ENCODE measurements around the gene SET. TPM values are rescaled to one million over a fixed set of nuclear protein-coding genes. Genes with fewer than 3 reads are reported as not detected.

The SET gene
- polyA plus RNA-seq, 4 donors, result 55.2 to 322 (median 135) TPM

DNA sequence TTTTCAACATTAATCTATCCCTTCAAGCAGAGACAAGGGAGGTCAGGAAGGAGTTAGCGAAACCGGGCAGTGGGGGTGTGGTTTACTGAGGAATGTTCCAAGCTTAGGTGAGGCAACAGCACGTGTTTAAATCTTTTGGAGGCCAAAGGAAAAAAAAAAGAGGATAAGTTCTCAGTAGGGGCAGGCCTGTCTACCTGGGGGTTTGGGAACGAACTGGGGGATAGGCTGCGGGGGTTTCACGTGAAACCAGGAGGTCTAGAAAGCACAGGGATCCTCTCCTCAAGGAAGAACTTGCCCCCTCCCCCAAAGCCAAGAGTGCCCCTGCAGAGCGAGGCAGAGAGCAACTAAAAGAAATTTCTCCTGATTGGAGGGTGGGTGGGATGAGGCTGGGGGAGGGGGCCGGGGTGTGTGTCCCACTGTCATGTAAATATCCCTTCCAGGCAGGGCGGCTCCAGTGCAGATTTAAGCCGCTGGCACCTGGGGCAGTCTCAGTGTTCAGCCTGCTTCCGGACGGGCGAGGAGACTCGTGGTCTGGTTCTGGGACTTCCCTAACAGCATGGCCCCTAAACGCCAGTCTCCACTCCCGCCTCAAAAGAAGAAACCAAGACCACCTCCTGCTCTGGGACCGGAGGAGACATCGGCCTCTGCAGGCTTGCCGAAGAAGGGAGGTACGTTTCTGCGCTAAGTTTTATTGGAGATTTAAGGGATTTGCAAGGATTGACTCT lies 5.5 kb upstream of the SET start:
- 2 to 4% (median 3%) methylated on average over 21 of the region's 21 CpGs for WGBS, 3 donors
- H3K27ac ChIP-seq (ENCODE audit: low read depth in 1 of 3, low read length in 2 of 3), result peak overlapping the region; percentile 90 to 98 (median 94)
- no peaks in the 10 kb centered on the region for H3K27me3 ChIP-seq (ENCODE audit: control insufficient read depth in 3 of 3, insufficient read depth in 3 of 3, low read length in 3 of 3)
- H3K4me1 ChIP-seq (ENCODE audit: control insufficient read depth in 3 of 3, insufficient read depth in 2 of 3, low read depth in 1 of 3, low read length in 2 of 3), result peaks cover 9 to 42% (median 12%) of the 10 kb centered on the region in 3 donors
- H3K36me3 ChIP-seq (ENCODE audit: control insufficient read depth in 3 of 3, insufficient read depth in 2 of 3, low read depth in 1 of 3, low read length in 3 of 3), result no peaks in the 10 kb centered on the region
- H3K9me3 ChIP-seq (ENCODE audit: control insufficient read depth in 2 of 2, insufficient read depth in 1 of 2, low read depth in 1 of 2, low read length in 1 of 2), result no peaks in the 10 kb centered on the region
- peak overlapping the region; percentile 50 to 69 (median 67) for H3K4me3 ChIP-seq (ENCODE audit: low read depth in 1 of 3, low read length in 3 of 3)
- FAIRE-seq, result no peak
- DNase-seq, result peak; percentile 78 to 79

DNA sequence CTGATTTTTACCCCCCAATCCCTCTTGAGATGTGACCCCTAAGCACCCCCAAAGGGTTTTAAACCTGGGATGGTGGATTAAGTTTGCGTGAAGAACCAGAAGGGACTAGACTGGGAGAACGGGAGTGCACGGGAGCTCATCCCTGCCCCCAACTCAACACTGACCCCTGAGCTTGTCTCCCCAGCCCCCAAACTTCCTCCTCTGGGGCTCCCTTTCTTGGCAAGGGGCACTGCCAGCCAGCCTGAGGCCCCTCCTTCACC lies 5.0 kb upstream of the SET start:
- H3K36me3 ChIP-seq (ENCODE audit: control insufficient read depth in 3 of 3, insufficient read depth in 2 of 3, low read depth in 1 of 3, low read length in 3 of 3), result no peaks in the 10 kb centered on the region
- H3K9me3 ChIP-seq (ENCODE audit: control insufficient read depth in 2 of 2, insufficient read depth in 1 of 2, low read depth in 1 of 2, low read length in 1 of 2), result no peaks in the 10 kb centered on the region
- peak overlapping the region; percentile 90 to 98 (median 94) for H3K27ac ChIP-seq (ENCODE audit: low read depth in 1 of 3, low read length in 2 of 3)
- no peak for DNase-seq
- H3K4me3 ChIP-seq (ENCODE audit: low read depth in 1 of 3, low read length in 3 of 3), result peak overlapping the region; percentile 50 to 69 (median 67)
- H3K27me3 ChIP-seq (ENCODE audit: control insufficient read depth in 3 of 3, insufficient read depth in 3 of 3, low read length in 3 of 3), result no peaks in the 10 kb centered on the region
- no peak for FAIRE-seq
- 0 to 3% (median 1%) methylated on average over 3 of the region's 3 CpGs for WGBS, 3 donors
- H3K4me1 ChIP-seq (ENCODE audit: control insufficient read depth in 3 of 3, insufficient read depth in 2 of 3, low read depth in 1 of 3, low read length in 2 of 3), result peaks cover 9 to 43% (median 12%) of the 10 kb centered on the region in 3 donors

DNA sequence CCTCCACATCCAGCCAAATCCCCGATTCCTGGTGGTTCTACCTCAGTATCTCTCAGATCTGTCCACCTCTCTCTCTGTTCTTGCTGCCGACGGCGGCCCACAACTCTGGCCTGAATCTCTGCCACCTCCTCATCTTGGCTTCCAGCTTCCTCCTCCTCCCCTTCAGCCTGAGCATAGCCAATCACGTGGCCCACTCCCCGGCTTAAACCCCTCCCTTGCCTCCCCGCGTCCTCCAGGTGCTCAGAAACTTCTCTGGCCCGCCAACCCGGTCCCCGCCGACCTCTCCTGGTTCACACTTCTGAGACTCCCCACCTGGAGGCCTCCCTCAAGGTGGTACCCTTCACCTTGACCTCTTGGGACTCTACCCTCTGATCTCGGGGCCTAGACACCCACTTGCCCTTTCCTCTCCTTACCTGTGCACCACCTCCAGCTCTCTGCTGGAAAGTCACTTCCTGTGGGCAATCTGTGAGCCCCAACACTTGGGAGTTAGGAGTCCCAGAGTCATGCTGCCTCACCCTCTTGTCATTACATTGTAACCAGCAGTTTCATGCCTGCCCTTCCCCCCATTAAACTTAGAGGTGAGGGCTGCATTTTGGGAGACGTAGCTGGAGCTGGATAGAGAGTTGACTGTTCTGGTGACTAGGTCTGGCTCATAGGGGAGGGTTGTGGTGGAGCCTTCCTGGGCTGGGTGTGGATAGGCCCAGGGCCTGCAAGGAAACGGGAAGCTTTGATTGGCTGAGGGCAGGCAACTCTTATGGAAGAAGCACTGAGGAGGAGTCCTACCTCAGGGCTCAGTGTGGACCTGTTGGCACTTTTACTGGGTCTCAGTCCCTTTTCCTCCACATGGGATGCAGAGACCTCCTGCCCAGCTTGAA lies 4.5 kb upstream of the SET start:
- H3K9me3 ChIP-seq (ENCODE audit: control insufficient read depth in 2 of 2, insufficient read depth in 1 of 2, low read depth in 1 of 2, low read length in 1 of 2), result no peaks in the 10 kb centered on the region
- no peaks in the 10 kb centered on the region for H3K27me3 ChIP-seq (ENCODE audit: control insufficient read depth in 3 of 3, insufficient read depth in 3 of 3, low read length in 3 of 3)
- H3K36me3 ChIP-seq (ENCODE audit: control insufficient read depth in 3 of 3, insufficient read depth in 2 of 3, low read depth in 1 of 3, low read length in 3 of 3), result no peaks in the 10 kb centered on the region
- FAIRE-seq, result no peak
- 1 to 4% (median 4%) methylated on average over 15 of the region's 15 CpGs for WGBS, 3 donors
- peak; percentile 92 to 95 for DNase-seq
- peak overlapping the region; percentile 50 to 69 (median 67) for H3K4me3 ChIP-seq (ENCODE audit: low read depth in 1 of 3, low read length in 3 of 3)
- H3K27ac ChIP-seq (ENCODE audit: low read depth in 1 of 3, low read length in 2 of 3), result peak overlapping the region; percentile 90 to 98 (median 94)
- H3K4me1 ChIP-seq (ENCODE audit: control insufficient read depth in 3 of 3, insufficient read depth in 2 of 3, low read depth in 1 of 3, low read length in 2 of 3), result peaks cover 9 to 43% (median 12%) of the 10 kb centered on the region in 3 donors

DNA sequence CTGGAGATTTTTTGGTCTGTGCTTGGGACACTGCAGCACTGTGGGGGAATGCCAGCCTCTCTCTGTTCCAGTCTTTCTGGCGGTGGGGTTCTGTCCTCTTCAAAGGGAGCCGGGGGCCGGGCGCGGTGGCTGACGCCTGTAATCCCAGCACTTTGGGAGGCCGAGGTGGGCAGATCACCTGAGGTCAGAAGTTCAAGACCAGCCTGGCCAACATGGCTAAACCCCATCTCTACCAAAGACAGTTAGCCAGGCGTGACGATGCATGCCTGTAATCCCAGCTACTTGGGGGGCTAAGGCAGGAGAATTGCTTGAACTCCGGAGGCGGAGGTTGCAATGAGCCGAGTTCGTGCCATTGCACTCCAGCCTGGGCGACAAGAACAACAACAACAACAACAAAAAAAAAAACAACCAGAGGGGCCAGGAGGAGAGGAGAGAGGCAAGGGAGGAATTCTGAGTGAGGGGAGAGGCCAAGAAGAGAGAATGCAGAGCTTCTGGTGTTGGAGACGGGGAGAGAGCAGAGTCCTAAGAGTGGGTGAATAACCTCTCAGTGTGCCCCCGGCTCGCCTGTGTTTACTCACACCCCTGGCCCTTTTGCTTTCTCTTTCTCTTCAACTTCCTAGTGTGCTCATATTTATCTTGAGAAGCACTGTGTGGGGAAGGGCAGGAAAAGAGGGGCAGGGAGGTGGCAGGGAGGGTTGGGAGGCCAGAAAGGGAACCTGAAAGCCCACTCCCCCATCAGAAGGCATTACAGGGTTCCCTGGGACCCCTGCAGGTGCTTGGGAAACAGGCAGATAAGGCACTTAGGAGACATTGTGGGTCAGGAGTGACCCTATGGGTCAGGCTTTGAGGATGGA lies 3.2 kb upstream of the SET start:
- FAIRE-seq, result no peak
- no peaks in the 10 kb centered on the region for H3K27me3 ChIP-seq (ENCODE audit: control insufficient read depth in 3 of 3, insufficient read depth in 3 of 3, low read length in 3 of 3)
- peak overlapping the region; percentile 90 to 98 (median 94) for H3K27ac ChIP-seq (ENCODE audit: low read depth in 1 of 3, low read length in 2 of 3)
- peak overlapping the region in 2 of 3 donors; percentile 25 to 27 for H3K4me3 ChIP-seq (ENCODE audit: low read depth in 1 of 3, low read length in 3 of 3)
- 30 to 44% (median 31%) methylated on average over 17 of the region's 17 CpGs for WGBS, 3 donors
- peaks cover 9 to 43% (median 12%) of the 10 kb centered on the region in 3 donors for H3K4me1 ChIP-seq (ENCODE audit: control insufficient read depth in 3 of 3, insufficient read depth in 2 of 3, low read depth in 1 of 3, low read length in 2 of 3)
- H3K36me3 ChIP-seq (ENCODE audit: control insufficient read depth in 3 of 3, insufficient read depth in 2 of 3, low read depth in 1 of 3, low read length in 3 of 3), result peaks cover 0 to 4% (median 0%) of the 10 kb centered on the region in 3 donors
- H3K9me3 ChIP-seq (ENCODE audit: control insufficient read depth in 2 of 2, insufficient read depth in 1 of 2, low read depth in 1 of 2, low read length in 1 of 2), result no peaks in the 10 kb centered on the region
- peak; percentile 87 for DNase-seq

DNA sequence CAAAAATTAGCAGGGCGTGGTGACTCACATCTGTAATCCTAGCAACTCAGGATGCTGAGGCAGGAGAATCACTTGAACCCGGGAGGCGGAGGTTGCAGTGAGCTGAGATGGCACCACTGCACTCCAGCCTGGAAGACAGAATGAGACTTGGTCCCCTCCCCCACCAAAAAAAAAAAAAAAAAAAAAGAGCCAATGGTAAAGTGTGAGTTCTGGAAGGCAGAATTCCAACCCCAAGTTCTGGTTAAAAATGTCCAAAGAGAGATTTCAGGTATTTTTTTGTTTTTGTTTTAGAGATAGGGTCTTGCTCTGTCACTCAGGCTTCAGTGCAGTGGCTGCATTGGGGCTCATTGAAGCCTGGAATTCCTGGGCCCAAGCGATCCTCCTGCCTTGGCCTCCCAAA lies 1.6 kb upstream of the SET start:
- FAIRE-seq, result no peak
- no peak overlapping the region for H3K4me3 ChIP-seq (ENCODE audit: low read depth in 1 of 3, low read length in 3 of 3)
- H3K4me1 ChIP-seq (ENCODE audit: control insufficient read depth in 3 of 3, insufficient read depth in 2 of 3, low read depth in 1 of 3, low read length in 2 of 3), result peaks cover 9 to 48% (median 14%) of the 10 kb centered on the region in 3 donors
- peaks cover 0 to 9% (median 4%) of the 10 kb centered on the region in 3 donors for H3K36me3 ChIP-seq (ENCODE audit: control insufficient read depth in 3 of 3, insufficient read depth in 2 of 3, low read depth in 1 of 3, low read length in 3 of 3)
- H3K9me3 ChIP-seq (ENCODE audit: control insufficient read depth in 2 of 2, insufficient read depth in 1 of 2, low read depth in 1 of 2, low read length in 1 of 2), result no peaks in the 10 kb centered on the region
- peak overlapping the region in 1 of 3 donors; percentile 98 for H3K27ac ChIP-seq (ENCODE audit: low read depth in 1 of 3, low read length in 2 of 3)
- 94% methylated on average over 4 of the region's 4 CpGs for WGBS, 3 donors
- no peak for DNase-seq
- no peaks in the 10 kb centered on the region for H3K27me3 ChIP-seq (ENCODE audit: control insufficient read depth in 3 of 3, insufficient read depth in 3 of 3, low read length in 3 of 3)

DNA sequence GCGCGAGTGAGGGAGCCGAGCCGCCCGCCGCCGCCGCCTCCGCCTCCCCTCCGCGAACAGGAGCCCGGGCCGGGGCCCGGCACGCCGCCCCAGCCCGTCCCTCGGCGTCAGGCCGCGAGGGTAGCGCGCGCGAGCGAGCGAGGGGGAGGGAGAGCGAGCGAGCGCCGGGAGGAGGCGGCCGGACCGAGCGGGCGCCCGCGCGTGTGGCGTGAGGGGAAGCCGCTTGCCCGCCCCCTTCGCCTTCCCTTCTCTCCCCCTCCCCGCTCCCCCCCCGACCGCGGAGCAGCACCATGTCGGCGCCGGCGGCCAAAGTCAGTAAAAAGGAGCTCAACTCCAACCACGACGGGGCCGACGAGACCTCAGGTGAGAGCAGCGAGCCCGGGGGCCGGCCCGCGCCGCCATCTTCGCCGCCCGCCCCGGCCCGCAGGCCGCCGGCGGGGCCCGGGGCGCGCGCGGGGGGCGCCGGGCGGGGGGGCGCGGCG lies 312 bp downstream of the SET start:
- H3K27ac ChIP-seq (ENCODE audit: low read depth in 1 of 3, low read length in 2 of 3), result peak overlapping the region; percentile 78 to 98 (median 90)
- H3K9me3 ChIP-seq (ENCODE audit: control insufficient read depth in 2 of 2, insufficient read depth in 1 of 2, low read depth in 1 of 2, low read length in 1 of 2), result no peaks in the 10 kb centered on the region
- H3K4me1 ChIP-seq (ENCODE audit: control insufficient read depth in 3 of 3, insufficient read depth in 2 of 3, low read depth in 1 of 3, low read length in 2 of 3), result peaks cover 9 to 44% (median 10%) of the 10 kb centered on the region in 3 donors
- 0 to 1% (median 1%) methylated on average over 14 to 79 of the region's 80 CpGs for WGBS, 3 donors
- no peak for DNase-seq
- peak overlapping the region; percentile 53 to 90 (median 89) for H3K4me3 ChIP-seq (ENCODE audit: low read depth in 1 of 3, low read length in 3 of 3)
- H3K36me3 ChIP-seq (ENCODE audit: control insufficient read depth in 3 of 3, insufficient read depth in 2 of 3, low read depth in 1 of 3, low read length in 3 of 3), result peaks cover 6 to 13% (median 10%) of the 10 kb centered on the region in 3 donors
- FAIRE-seq, result no peak
- no peaks in the 10 kb centered on the region for H3K27me3 ChIP-seq (ENCODE audit: control insufficient read depth in 3 of 3, insufficient read depth in 3 of 3, low read length in 3 of 3)

DNA sequence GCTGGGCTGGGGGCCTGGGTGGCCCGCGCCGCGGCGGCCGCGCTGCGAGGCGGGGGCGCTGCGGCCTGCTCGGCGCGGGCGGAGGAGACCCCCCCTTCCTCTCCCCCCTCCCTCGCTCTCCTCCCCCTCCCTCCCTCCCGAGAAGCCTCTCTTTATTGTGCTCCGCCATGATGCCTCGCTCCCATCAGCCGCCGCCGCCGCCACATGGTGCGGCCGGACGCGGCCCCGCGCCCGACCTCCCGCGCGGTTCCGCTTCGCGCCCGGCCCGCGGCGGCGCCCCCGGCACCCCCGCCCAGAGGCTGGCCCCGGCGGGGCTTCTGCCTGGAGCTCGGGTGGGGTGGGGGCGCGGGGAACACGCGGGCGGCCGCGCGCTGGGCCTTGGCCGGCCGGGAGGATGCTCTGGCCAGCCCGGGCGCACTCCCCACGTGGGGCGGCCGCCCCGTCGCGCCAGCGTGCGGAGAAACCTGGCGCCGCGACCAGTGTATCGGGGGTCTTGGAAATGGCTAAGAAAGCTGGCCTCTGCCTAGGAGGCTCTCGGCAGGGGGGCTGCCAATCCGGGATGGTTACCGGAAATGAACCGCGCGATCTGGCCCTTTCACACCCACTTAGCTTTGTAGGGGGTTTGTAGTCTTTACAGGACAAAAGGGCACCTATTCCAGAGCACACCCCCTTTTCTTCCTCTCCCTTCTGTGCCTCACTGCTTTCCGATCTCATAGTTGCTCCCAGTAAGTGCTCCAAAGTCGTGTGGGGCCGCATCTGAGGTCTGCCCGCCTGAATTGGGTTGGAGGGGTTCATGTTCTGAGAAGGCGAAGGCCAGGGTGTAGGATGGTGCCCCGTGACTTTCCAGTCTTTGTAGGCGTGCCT lies 1.0 kb downstream of the SET start:
- peaks cover 6 to 14% (median 12%) of the 10 kb centered on the region in 3 donors for H3K36me3 ChIP-seq (ENCODE audit: control insufficient read depth in 3 of 3, insufficient read depth in 2 of 3, low read depth in 1 of 3, low read length in 3 of 3)
- DNase-seq (peak; percentile 38 to 63), FAIRE-seq (no peak)
- peaks cover 5 to 37% (median 10%) of the 10 kb centered on the region in 3 donors for H3K4me1 ChIP-seq (ENCODE audit: control insufficient read depth in 3 of 3, insufficient read depth in 2 of 3, low read depth in 1 of 3, low read length in 2 of 3)
- peak overlapping the region; percentile 89 to 90 (median 89) for H3K4me3 ChIP-seq (ENCODE audit: low read depth in 1 of 3, low read length in 3 of 3)
- no peaks in the 10 kb centered on the region for H3K27me3 ChIP-seq (ENCODE audit: control insufficient read depth in 3 of 3, insufficient read depth in 3 of 3, low read length in 3 of 3)
- WGBS, 3 donors, result 0 to 1% (median 1%) methylated on average over 31 to 83 of the region's 83 CpGs
- H3K27ac ChIP-seq (ENCODE audit: low read depth in 1 of 3, low read length in 2 of 3), result peak overlapping the region in 2 of 3 donors; percentile 3 to 83
- no peaks in the 10 kb centered on the region for H3K9me3 ChIP-seq (ENCODE audit: control insufficient read depth in 2 of 2, insufficient read depth in 1 of 2, low read depth in 1 of 2, low read length in 1 of 2)
